WTC11 (cell line): ENCODE results near the gene LRMDA. TPM values are rescaled to one million over a fixed set of nuclear protein-coding genes. Genes with fewer than 3 reads are reported as not detected.

Experiments used
- ATAC-seq: fragments of 200-7000 bp; cut with Tn5 transposase; 2 replicates; pipeline ENCODE4 v1.10.0; 2021; ENCODE audit warnings: mild to moderate bottlenecking, moderate library complexity
- CTCF ChIA-PET: fragments of 300-600 bp; sonication (Branson Sonifier 250); formaldehyde crosslinking; loops from one replicate; lab custom pipeline; 2021; ENCODE audit warnings: antibody characterized with exemption; lab: Charles Lee
- POLR2A ChIA-PET: fragments of 350-600 bp; sonication (Branson Sonifier 250); formaldehyde crosslinking; loops from one replicate; lab custom pipeline; 2021; ENCODE audit warnings: antibody characterized with exemption; lab: Charles Lee
- DNase-seq: peaks from one replicate; pipeline ENCODE4 v3.0.0; 2021; ENCODE audit warnings: low spot score
- H3K27ac Mint-ChIP-seq: 2 replicates; pipeline ENCODE4 v1.8.0; 2021; ENCODE audit warnings: mixed read lengths
- H3K27me3 Mint-ChIP-seq: 2 replicates; pipeline ENCODE4 v1.8.0; 2021; ENCODE audit warnings: low read depth, mild to moderate bottlenecking, moderate library complexity, mixed read lengths
- H3K36me3 Mint-ChIP-seq: 2 replicates; pipeline ENCODE4 v1.8.0; 2021; ENCODE audit warnings: mixed read lengths
- H3K4me1 Mint-ChIP-seq: 2 replicates; pipeline ENCODE4 v1.8.0; 2022; ENCODE audit warnings: mixed read lengths
- H3K4me3 Mint-ChIP-seq: 2 replicates; pipeline ENCODE4 v1.8.0; 2021; ENCODE audit warnings: mild to moderate bottlenecking, moderate library complexity, mixed read lengths
- H3K9me3 Mint-ChIP-seq: 2 replicates; pipeline ENCODE4 v1.8.0; 2021; ENCODE audit warnings: mixed read lengths
- ATF1 ChIP-seq: sonication (generic); formaldehyde crosslinking; IDR thresholded peaks from 2 replicates; pipeline ENCODE4 v1.8.1; 2023; ENCODE audit warnings: mild to moderate bottlenecking, moderate library complexity, missing genetic modification reagents
- ESRRA ChIP-seq: sonication (generic); formaldehyde crosslinking; IDR thresholded peaks from 2 replicates; pipeline ENCODE4 v1.8.1; 2022; ENCODE audit warnings: mild to moderate bottlenecking, missing genetic modification reagents, borderline replicate concordance
- ETV6 ChIP-seq: sonication (generic); formaldehyde crosslinking; IDR thresholded peaks from 2 replicates; pipeline ENCODE4 v1.8.1; 2022; ENCODE audit warnings: mild to moderate bottlenecking, missing genetic modification reagents
- HMGA2 ChIP-seq: fragments of 250-450 bp; sonication (Bioruptor Pico); IDR thresholded peaks from 2 replicates; pipeline ENCODE4 v1.4.0; 2021; ENCODE audit warnings: mild to moderate bottlenecking, moderate library complexity
- KAT7 ChIP-seq: sonication (generic); formaldehyde crosslinking; IDR thresholded peaks from 2 replicates; pipeline ENCODE4 v1.8.1; 2023; ENCODE audit warnings: missing genetic modification reagents, mild to moderate bottlenecking, borderline replicate concordance
- MXD4 ChIP-seq: fragments of 250-450 bp; sonication (Bioruptor Pico); IDR thresholded peaks from 2 replicates; pipeline ENCODE4 v1.8.0; 2021; ENCODE audit warnings: mild to moderate bottlenecking, moderate library complexity, borderline replicate concordance
- NR1H2 ChIP-seq: sonication (generic); formaldehyde crosslinking; IDR thresholded peaks from 2 replicates; pipeline ENCODE4 v1.9.0; 2021; ENCODE audit warnings: mild to moderate bottlenecking, moderate library complexity, missing genetic modification reagents
- NR3C1 ChIP-seq: sonication (generic); formaldehyde crosslinking; conservative IDR thresholded peaks from 2 replicates; pipeline ENCODE4 v1.8.1; 2023; ENCODE audit warnings: low read depth, mild to moderate bottlenecking, missing genetic modification reagents
- RORB ChIP-seq: fragments of 250-450 bp; sonication (Bioruptor Pico); IDR thresholded peaks from 2 replicates; pipeline ENCODE4 v1.9.0; 2021; ENCODE audit warnings: mild to moderate bottlenecking
- TCF7 ChIP-seq: sonication (generic); formaldehyde crosslinking; IDR thresholded peaks from 2 replicates; pipeline ENCODE4 v1.8.0; 2022; ENCODE audit warnings: mild to moderate bottlenecking, low read depth, missing genetic modification reagents, moderate library complexity
- TEAD1 ChIP-seq: sonication (generic); formaldehyde crosslinking; IDR thresholded peaks from 2 replicates; pipeline ENCODE4 v1.8.0; 2022; ENCODE audit warnings: mild to moderate bottlenecking, missing genetic modification reagents
- TP53 ChIP-seq: sonication (generic); formaldehyde crosslinking; IDR thresholded peaks from 2 replicates; pipeline ENCODE4 v1.8.1; 2023; ENCODE audit warnings: mild to moderate bottlenecking, missing genetic modification reagents
- ZNF121 ChIP-seq: sonication (generic); formaldehyde crosslinking; IDR thresholded peaks from 2 replicates; pipeline ENCODE4 v1.8.0; 2023; ENCODE audit warnings: missing genetic modification reagents
- ZNF263 ChIP-seq: sonication (generic); formaldehyde crosslinking; IDR thresholded peaks from 2 replicates; pipeline ENCODE4 v1.8.1; 2022; ENCODE audit warnings: low read depth, mild to moderate bottlenecking, moderate library complexity, missing genetic modification reagents
- ZNF317 ChIP-seq: sonication (generic); formaldehyde crosslinking; IDR thresholded peaks from 2 replicates; pipeline ENCODE4 v1.8.1; 2023; ENCODE audit warnings: low read depth, mild to moderate bottlenecking, moderate library complexity, missing genetic modification reagents, borderline replicate concordance
- ZNF416 ChIP-seq: fragments of 250-450 bp; sonication (Bioruptor Pico); IDR thresholded peaks from 2 replicates; pipeline ENCODE4 v1.9.0; 2021; ENCODE audit warnings: mild to moderate bottlenecking, inconsistent platforms
- ZNF671 ChIP-seq: fragments of 250-450 bp; sonication (Bioruptor Pico); IDR thresholded peaks from 2 replicates; pipeline ENCODE4 v1.8.0; 2021; ENCODE audit warnings: mild to moderate bottlenecking
- total RNA-seq: library from RNA; stranded (reverse); gene quantifications from 3 replicates; pipeline ENCODE4 v1.2.3, GENCODE V29; 2021
- TF ChIP-seq, protein P1 (sequence below): sonication (generic); formaldehyde crosslinking; IDR thresholded peaks from 2 replicates; pipeline ENCODE4 v1.8.0; 2023; ENCODE audit warnings: missing genetic modification reagents, mild to moderate bottlenecking, borderline replicate concordance
- TF ChIP-seq, protein P2 (sequence below): sonication (generic); formaldehyde crosslinking; IDR thresholded peaks from 2 replicates; pipeline ENCODE4 v1.8.1; 2023; ENCODE audit warnings: mild to moderate bottlenecking, missing genetic modification reagents, borderline replicate concordance
- TF ChIP-seq, protein P3 (sequence below): fragments of 250-450 bp; sonication (Bioruptor Pico); IDR thresholded peaks from 2 replicates; pipeline ENCODE4 v1.9.0; 2021; ENCODE audit warnings: moderate library complexity, mild to moderate bottlenecking, inconsistent platforms, borderline replicate concordance
- TF ChIP-seq, protein P4 (sequence below): sonication (generic); formaldehyde crosslinking; IDR thresholded peaks from 2 replicates; pipeline ENCODE4 v1.8.1; 2022; ENCODE audit warnings: mild to moderate bottlenecking, moderate library complexity, missing genetic modification reagents
- TF ChIP-seq, protein P5 (sequence below): sonication (generic); formaldehyde crosslinking; IDR thresholded peaks from 2 replicates; pipeline ENCODE4 v1.8.0; 2022; ENCODE audit warnings: missing genetic modification reagents

The LRMDA gene
- total RNA-seq, 1 experiment from 2014 or later, result 0.92 TPM

DNA sequence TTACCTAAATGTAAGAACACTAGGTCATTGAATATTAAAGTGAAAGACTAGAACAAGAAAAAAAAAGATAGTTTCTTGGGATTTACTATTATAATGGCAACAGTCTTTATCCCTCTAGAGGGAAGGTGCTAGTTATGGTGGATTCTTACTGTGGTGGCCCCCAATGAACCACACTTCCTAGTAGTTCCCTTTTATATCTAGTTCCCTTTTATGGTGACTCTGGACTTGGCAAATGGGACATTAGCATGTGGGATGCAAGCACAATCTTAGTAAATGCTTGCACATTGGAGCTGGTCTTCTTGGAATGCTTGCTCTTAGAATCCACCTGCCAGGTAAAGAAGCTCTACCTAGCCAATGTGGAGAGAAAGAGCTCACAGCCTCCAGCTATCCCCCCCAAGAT lies 430.2 kb downstream of the LRMDA start (continued):
- TF ChIP-seq, protein P1, sequence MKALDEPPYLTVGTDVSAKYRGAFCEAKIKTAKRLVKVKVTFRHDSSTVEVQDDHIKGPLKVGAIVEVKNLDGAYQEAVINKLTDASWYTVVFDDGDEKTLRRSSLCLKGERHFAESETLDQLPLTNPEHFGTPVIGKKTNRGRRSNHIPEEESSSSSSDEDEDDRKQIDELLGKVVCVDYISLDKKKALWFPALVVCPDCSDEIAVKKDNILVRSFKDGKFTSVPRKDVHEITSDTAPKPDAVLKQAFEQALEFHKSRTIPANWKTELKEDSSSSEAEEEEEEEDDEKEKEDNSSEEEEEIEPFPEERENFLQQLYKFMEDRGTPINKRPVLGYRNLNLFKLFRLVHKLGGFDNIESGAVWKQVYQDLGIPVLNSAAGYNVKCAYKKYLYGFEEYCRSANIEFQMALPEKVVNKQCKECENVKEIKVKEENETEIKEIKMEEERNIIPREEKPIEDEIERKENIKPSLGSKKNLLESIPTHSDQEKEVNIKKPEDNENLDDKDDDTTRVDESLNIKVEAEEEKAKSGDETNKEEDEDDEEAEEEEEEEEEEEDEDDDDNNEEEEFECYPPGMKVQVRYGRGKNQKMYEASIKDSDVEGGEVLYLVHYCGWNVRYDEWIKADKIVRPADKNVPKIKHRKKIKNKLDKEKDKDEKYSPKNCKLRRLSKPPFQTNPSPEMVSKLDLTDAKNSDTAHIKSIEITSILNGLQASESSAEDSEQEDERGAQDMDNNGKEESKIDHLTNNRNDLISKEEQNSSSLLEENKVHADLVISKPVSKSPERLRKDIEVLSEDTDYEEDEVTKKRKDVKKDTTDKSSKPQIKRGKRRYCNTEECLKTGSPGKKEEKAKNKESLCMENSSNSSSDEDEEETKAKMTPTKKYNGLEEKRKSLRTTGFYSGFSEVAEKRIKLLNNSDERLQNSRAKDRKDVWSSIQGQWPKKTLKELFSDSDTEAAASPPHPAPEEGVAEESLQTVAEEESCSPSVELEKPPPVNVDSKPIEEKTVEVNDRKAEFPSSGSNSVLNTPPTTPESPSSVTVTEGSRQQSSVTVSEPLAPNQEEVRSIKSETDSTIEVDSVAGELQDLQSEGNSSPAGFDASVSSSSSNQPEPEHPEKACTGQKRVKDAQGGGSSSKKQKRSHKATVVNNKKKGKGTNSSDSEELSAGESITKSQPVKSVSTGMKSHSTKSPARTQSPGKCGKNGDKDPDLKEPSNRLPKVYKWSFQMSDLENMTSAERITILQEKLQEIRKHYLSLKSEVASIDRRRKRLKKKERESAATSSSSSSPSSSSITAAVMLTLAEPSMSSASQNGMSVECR (CRISPR knock-in tag), result no peak
- TF ChIP-seq ZNF416 (CRISPR knock-in tag) (no peak), ATF1 (no peak), ZNF317 (no peak), NR3C1 (no peak)

DNA sequence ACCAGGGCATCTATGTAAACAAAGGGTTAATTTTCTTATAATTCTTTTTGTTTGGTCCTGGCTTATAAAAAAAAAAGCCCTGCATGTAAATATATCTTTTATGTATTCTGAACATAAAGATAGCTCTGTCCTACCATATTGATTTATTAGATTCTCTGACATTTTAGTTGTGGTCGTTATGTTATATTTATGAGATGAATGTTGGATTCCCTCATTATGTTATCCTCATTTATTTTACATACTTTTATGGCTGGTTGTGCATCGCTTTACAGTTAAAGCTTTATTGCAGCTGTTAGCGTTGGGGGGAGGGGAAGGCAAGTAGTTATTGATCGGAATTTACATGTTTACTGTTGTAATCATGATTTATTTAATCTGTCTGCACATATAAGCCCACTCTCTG lies 431.5 kb downstream of the LRMDA start:
- no peak overlapping the region for H3K27ac Mint-ChIP-seq
- no peaks in the 10 kb centered on the region for H3K27me3 Mint-ChIP-seq
- ChIA-PET CTCF (interaction anchor here (1.1 kb wide), 1 partner anchor 269 kb away, joined by 4 read pairs; no protein-coding TSS in a partner anchor), POLR2A (no interaction called here)
- H3K4me1 Mint-ChIP-seq, result peaks cover 19% of the 10 kb centered on the region
- no peaks in the 10 kb centered on the region for H3K36me3 Mint-ChIP-seq
- no peak for DNase-seq
- H3K9me3 Mint-ChIP-seq, result no peaks in the 10 kb centered on the region
- TF ChIP-seq RORB (no peak), ZNF671 (no peak), ZNF121 (CRISPR knock-in tag) (no peak), ESRRA (CRISPR knock-in tag) (no peak), KAT7 (CRISPR knock-in tag) (no peak)
- ATAC-seq, result no peak
- H3K4me3 Mint-ChIP-seq, result no peak overlapping the region

DNA sequence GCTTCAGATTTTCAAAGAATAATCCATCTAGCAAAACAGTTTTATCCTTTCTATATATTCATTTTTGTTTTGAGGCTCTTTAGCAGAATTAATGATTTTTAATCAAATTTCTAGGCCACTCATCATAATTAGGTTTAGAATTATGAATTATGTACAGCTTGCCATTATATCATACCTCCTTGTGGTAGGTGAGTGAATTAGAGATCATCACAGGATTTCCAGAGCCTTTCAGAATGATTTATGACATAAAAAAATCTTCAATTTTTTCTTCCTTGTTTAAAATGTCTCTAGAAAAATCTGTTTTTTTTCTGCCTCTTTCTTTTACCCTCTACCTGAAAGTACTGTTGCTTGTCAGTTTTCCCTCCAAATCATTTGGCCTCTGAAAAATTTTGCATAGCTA lies 433.3 kb downstream of the LRMDA start:
- Mint-ChIP-seq H3K4me1 (peaks cover 8% of the 10 kb centered on the region), H3K9me3 (no peaks in the 10 kb centered on the region), H3K27me3 (no peaks in the 10 kb centered on the region), H3K4me3 (no peak overlapping the region), H3K27ac (no peak overlapping the region), H3K36me3 (no peaks in the 10 kb centered on the region)
- no peak for ATAC-seq
- no peak for DNase-seq
- ChIA-PET CTCF (no interaction called here), POLR2A (no interaction called here)
- no peak for TF ChIP-seq MXD4 (CRISPR knock-in tag)
- TF ChIP-seq, protein P2, sequence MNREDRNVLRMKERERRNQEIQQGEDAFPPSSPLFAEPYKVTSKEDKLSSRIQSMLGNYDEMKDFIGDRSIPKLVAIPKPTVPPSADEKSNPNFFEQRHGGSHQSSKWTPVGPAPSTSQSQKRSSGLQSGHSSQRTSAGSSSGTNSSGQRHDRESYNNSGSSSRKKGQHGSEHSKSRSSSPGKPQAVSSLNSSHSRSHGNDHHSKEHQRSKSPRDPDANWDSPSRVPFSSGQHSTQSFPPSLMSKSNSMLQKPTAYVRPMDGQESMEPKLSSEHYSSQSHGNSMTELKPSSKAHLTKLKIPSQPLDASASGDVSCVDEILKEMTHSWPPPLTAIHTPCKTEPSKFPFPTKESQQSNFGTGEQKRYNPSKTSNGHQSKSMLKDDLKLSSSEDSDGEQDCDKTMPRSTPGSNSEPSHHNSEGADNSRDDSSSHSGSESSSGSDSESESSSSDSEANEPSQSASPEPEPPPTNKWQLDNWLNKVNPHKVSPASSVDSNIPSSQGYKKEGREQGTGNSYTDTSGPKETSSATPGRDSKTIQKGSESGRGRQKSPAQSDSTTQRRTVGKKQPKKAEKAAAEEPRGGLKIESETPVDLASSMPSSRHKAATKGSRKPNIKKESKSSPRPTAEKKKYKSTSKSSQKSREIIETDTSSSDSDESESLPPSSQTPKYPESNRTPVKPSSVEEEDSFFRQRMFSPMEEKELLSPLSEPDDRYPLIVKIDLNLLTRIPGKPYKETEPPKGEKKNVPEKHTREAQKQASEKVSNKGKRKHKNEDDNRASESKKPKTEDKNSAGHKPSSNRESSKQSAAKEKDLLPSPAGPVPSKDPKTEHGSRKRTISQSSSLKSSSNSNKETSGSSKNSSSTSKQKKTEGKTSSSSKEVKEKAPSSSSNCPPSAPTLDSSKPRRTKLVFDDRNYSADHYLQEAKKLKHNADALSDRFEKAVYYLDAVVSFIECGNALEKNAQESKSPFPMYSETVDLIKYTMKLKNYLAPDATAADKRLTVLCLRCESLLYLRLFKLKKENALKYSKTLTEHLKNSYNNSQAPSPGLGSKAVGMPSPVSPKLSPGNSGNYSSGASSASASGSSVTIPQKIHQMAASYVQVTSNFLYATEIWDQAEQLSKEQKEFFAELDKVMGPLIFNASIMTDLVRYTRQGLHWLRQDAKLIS (CRISPR knock-in tag), result no peak
- no peak for TF ChIP-seq NR1H2 (CRISPR knock-in tag)
- no peak for TF ChIP-seq ETV6 (CRISPR knock-in tag)
- TF ChIP-seq TP53 (CRISPR knock-in tag), result no peak
- no peak for TF ChIP-seq HMGA2 (CRISPR knock-in tag)
- TF ChIP-seq, protein P3, sequence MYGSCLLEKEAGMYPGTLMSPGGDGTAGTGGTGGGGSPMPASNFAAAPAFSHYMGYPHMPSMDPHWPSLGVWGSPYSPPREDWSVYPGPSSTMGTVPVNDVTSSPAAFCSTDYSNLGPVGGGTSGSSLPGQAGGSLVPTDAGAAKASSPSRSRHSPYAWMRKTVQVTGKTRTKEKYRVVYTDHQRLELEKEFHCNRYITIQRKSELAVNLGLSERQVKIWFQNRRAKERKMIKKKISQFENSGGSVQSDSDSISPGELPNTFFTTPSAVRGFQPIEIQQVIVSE, result no peak
- TF ChIP-seq TEAD1 (CRISPR knock-in tag), result no peak
- no peak for TF ChIP-seq TCF7 (CRISPR knock-in tag)
- TF ChIP-seq, protein P4, sequence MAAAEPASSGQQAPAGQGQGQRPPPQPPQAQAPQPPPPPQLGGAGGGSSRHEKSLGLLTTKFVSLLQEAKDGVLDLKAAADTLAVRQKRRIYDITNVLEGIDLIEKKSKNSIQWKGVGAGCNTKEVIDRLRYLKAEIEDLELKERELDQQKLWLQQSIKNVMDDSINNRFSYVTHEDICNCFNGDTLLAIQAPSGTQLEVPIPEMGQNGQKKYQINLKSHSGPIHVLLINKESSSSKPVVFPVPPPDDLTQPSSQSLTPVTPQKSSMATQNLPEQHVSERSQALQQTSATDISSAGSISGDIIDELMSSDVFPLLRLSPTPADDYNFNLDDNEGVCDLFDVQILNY (CRISPR knock-in tag), result no peak
- TF ChIP-seq ZNF121 (CRISPR knock-in tag), result no peak
- TF ChIP-seq, protein P5, sequence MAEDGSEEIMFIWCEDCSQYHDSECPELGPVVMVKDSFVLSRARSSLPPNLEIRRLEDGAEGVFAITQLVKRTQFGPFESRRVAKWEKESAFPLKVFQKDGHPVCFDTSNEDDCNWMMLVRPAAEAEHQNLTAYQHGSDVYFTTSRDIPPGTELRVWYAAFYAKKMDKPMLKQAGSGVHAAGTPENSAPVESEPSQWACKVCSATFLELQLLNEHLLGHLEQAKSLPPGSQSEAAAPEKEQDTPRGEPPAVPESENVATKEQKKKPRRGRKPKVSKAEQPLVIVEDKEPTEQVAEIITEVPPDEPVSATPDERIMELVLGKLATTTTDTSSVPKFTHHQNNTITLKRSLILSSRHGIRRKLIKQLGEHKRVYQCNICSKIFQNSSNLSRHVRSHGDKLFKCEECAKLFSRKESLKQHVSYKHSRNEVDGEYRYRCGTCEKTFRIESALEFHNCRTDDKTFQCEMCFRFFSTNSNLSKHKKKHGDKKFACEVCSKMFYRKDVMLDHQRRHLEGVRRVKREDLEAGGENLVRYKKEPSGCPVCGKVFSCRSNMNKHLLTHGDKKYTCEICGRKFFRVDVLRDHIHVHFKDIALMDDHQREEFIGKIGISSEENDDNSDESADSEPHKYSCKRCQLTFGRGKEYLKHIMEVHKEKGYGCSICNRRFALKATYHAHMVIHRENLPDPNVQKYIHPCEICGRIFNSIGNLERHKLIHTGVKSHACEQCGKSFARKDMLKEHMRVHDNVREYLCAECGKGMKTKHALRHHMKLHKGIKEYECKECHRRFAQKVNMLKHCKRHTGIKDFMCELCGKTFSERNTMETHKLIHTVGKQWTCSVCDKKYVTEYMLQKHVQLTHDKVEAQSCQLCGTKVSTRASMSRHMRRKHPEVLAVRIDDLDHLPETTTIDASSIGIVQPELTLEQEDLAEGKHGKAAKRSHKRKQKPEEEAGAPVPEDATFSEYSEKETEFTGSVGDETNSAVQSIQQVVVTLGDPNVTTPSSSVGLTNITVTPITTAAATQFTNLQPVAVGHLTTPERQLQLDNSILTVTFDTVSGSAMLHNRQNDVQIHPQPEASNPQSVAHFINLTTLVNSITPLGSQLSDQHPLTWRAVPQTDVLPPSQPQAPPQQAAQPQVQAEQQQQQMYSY, result no peak
- TF ChIP-seq KAT7 (CRISPR knock-in tag), result no peak
- no peak for TF ChIP-seq ZNF263 (CRISPR knock-in tag)
